Superior temporal gyrus (tissue), 1 donor: ENCODE data around the gene OSBPL5.
"Not testable (repeated sequence)": the region's sequence is repeated elsewhere in the genome, so short reads cannot be mapped to it uniquely, and the experiment has no call there.

Experiments used
- DNase-seq: peaks from one replicate; pipeline ENCODE4 v3.0.0-alpha.2; 2016; ENCODE audit errors: extremely low spot score

OSBPL5 gene

DNA sequence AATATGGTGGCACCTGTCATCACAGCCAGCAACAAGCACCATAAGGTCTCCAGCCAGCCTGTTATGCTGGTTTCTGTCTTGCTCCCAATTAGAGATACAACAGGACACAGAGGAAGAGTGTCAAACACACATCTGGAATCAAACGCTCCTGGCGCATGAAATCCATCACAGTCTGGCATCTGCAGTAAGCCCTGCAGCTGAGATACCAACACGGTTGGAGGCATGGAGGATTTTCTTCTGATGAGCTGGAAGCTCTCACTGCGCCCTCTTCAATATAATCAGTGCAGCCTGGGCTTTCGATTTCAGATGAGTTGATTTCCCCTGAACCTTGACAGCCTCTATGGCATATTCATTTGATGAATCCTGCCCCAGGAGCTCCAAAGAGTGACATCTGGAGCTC is 80.1 kb downstream of the OSBPL5 start:
- DNase-seq = no peak

DNA sequence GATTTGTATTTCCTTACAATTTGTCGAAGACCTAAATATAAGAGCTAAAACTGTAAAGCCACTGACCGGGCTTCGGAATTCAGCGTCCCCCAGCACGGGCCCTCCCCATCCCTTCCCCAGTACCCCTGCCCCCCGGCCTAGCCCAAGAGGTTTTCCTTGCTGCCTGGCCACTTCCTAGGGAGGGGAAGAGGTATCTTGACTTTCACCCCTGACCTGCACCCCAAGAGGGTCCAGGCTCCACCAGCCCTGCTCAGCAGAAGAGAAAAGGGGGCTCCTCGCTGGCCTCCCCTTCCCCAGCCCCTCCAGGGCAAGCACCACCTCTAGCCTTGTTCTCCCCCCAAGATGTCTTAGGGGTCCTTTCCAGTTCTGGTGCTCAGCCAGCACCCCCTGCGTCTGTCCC is 81.8 kb downstream of the OSBPL5 start:
- no peak for DNase-seq

DNA sequence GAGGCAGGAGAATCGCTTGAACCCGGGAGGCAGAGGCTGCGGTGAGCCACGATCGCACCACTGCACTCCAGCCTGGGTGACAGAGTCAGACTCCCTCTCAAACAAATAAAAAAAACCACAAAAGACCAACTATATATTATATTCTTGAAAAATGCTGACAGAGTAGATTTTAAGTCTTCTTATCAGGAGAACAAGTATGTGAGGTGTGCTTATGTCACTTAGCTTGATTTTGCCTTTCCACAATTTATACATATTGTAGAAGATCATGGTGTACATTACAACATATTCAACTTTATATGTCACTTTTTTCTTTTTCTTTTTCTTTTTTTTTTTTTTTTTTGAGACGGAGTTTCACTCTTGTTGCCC is 83.7 kb downstream of the OSBPL5 start:
- DNase-seq = no peak

GRCh38 chr11:3080733-3081385 is 84.3 kb downstream of the OSBPL5 start:
- no peak for DNase-seq

- DNase-seq = no peak
Observed at GRCh38 chr11:3080104-3080503, 85.0 kb downstream of the OSBPL5 start.

DNA sequence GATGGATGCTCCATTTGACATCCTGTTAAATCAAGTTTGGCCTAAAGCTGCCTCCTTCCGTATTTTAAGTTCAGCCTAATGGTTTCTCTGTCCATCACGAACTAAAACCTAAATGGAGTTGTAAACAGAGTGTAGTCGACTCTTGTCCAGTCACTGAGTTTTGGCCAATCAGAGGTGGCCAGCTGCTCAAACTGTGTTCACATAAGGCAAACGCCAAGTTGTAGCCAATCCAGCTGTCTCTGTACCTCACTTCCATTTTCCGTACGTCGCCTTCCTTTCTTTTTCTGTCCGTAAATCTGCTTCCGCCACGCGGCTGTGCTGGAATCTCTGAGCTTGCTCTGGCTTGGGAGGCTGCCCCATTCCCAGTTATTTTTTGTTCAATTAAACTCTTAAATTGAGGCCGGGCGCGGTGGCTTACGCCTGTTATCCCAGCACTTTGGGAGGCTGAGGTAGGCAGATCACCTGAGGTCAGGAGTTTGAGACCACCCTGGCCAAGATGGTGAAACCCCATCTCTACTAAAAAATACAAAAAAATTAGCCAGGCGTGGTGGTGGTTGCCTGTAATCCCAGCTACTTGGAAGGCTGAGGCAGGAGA is 87.2 kb downstream of the OSBPL5 start:
- DNase-seq = no peak

DNA sequence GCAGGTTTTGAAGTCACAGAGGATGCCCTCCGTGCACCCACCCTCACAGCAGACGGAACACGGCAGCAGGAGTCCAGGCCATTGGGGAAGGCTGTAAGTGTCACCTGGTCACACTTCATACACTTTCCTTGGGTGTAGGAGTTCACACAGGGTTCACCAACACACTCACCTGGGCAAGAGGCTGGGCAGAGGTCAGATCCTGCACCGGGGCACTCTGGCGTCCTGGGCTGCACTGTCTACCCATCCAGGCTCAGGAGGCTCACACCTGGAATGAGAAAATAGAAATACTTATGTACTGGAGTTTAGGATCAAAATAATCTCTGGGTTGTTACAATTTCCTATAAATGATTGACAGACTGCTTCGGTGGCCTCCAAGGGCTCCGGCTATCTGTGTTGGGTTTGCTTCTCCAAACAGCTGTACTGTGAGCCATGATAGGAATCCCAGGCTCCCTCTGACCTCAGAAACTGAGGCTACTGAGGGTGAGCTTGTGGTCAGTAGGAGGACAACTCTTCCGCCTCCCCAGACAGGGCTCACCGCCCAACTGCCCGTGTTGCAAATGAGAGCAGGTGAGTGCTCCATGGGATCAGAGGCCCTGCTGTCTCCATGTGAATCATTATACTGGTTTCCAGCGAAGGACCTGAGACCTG is 87.8 kb downstream of the OSBPL5 start:
- no peak for DNase-seq

- no peak for DNase-seq
Observed at GRCh38 chr11:3074912-3075589, 90.1 kb downstream of the OSBPL5 start.

- no peak for DNase-seq
Observed at GRCh38 chr11:3073029-3073435, 92.1 kb downstream of the OSBPL5 start.

DNA sequence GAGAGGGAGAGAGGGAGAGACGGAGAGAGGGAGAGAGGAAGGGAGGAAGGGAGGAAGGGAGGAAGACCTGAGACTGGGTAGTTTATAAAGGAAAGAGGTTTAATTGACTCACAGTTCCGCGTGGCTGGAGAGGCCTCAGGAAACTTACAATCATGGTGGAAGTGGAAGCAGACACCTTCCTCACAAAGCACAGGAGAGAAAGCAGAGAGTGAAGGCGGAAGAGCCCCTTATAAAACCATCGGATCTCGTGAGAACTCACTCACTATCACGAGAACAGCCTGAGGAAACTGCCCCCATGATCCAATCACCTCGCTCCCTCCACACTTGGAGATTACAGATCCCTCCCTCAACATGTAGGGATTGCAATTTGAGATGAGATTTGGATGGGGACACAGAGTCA is 95.7 kb downstream of the OSBPL5 start:
- no peak for DNase-seq

DNA sequence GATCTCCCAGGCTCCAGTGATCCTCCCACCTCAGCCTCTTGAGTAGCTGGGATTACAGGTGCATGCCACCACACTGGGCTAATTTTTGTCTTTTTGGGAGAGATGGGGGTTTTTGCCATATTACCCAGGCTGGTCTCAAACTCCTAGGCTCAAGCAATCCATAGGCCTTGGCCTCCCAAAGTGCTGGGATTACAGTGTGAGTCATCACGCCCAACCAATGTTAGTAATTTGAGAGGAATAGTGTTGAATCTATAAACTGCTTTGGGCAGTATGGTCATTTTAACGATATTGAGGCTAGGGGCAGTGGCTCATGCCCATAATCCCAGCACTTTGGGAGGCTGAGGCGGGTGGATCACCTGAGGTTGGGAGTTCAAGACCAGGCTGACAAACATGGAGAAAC is 98.8 kb downstream of the OSBPL5 start:
- DNase-seq = not testable (repeated sequence)

- not testable (repeated sequence) for DNase-seq
Observed at GRCh38 chr11:3064709-3065108, 100.4 kb downstream of the OSBPL5 start.

DNA sequence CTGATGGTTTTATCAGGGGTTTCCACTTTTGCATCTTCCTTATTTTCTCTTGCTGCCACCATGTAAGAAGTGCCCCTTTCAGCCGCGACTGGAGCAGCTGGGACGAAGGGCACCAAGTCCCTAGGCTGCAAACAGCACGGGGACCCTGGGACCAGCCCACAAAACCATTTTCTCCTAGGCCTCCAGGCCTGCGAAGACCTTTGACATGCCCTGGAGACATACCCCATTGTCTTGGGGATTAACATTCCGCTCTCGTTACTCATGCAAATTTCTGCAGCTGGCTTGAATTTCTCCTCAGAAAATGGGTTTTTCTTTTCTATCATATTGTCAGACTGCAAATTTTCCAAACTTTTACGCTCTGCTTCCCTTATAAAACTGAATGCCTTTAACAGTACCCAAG is 101.2 kb downstream of the OSBPL5 start:
- DNase-seq = not testable (repeated sequence)

DNA sequence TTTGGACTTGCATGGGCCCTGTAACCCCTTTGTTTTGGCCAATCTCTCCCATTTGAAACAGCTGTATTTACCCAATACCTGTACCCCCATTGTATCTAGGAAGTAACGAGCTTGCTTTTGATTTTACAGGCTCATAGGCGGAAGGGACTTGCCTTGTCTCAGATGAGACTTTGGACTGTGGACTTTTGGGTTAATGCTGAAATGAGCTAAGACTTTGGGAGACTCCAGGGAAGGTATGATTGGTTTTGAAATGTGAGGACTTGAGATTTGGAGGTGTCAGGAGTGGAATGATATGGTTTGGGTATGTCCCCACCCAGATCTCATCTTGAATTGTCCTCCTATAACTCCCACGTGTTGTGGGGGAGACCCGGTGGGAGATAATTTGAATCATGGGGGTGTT is 101.7 kb downstream of the OSBPL5 start:
- not testable (repeated sequence) for DNase-seq

DNA sequence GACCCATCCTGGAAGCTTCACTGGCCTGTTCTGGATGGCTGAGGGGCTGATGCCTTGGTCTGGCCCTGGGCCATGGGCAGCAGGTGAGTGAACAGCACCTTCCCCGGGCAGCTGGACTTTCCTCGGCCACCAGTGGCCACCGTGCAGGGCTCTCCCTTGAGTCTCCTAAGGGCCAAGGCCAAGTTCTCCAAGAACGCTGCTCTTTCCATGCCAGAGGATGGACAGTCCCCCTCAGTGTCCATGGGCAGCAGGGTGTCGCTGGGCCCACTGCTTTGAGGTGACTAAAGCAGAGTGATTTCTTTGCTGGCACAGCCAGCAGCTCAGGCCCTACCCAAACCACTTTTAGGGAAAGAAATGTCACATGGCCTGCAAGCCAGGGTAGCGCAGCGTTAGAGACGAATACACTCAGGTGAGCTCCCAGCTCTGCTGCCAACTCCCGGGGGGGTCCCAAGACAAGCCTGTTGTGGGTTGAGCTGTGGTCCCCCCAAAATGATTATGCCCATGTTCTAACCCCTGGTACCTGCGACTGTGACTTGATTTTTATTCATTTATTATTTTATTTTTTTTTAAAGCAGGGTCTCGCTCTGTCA is 104.6 kb downstream of the OSBPL5 start:
- no peak for DNase-seq

DNA sequence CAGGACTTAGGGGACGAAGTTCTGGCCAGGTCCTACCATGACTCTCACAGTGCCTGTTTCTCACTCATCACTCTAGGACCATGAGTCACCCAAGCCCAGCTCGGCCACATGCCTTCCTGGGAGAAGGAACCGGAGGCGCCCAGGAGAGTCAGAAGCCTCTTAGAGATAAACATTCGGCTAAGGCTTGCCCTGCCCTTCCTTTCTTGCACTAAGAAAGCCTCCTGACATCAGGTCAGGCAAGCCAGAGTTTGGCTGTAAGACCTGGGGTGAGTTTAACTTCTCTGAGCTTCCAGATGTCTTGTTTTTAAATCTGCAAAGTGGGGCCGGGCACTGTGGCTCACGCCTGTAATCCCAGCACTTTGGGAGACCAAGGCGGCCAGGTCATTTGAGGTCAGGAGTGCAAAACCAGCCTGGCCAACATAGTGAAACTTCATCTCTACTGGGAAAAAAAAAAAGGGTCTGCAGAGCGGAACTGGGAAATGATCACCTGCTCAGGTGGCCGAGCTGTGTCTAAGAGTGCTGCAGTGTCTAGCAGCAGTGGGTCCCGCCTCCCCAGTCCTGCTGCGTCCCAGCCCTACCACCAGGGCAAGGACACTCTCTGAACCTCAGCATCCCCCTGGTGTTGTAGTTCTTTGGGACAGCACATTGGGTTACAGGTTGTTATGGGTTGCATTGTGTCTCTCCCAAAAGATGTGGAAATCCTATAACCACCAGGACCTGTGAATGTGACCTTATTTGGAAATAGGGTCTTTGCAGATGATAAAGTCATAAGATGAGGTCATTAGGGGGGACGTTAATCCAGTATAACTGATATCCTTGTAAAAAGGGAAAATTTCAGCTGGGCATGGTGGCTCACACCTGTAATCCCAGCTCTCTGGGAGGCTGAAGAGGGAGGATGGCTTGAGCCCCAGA is 106.1 kb downstream of the OSBPL5 start:
- DNase-seq = no peak

DNA sequence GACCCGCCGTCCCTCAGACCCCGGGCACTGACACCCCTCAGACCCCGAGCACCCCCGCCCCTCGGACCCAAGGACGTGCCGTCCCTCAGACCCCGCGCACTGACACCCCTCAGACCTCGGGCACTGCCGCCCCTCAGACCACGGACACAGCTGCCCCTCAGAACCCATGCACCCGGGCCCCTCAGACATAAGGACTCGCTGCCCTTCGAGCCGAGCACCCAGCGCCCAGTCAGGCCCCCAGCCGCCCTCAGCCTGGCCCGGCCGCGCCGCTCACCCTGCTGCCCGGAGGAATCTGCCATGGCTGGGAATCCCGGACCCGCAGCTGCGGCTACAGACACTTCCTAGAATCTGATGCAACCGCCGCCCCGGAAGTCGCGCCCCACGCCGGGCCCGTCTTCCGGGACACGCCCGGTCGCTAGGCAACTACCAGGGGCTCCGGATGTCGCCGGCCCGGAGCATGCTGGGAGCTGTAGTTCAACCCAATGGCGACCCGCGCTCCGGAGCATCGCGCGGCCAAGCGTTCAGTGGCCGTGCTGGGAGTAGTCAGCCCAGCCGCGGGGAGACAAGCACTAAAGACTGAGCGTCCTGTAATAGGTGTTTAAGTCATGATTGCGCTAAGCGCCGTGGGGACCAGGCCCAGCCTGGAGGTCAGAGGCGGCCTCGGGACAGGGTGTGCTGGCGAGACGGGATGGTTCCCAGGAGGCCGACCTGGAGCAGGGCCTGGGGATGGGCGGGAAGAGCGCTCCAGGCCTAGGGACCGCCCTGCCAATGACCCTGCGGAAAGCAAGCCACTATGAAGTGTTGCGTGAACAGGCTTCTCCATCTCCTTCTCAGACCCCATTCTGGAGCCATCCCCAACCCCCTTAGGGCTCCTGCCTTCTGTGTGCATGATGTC is 107.8 kb downstream of the OSBPL5 start, which contains the start of gene CARS1:
Gene CARS1 (minus strand): TSS at position 355 of the 895 bp plus-strand sequence. CDS start 56 bp downstream, at position 299.
- DNase-seq = peak; percentile 94

DNA sequence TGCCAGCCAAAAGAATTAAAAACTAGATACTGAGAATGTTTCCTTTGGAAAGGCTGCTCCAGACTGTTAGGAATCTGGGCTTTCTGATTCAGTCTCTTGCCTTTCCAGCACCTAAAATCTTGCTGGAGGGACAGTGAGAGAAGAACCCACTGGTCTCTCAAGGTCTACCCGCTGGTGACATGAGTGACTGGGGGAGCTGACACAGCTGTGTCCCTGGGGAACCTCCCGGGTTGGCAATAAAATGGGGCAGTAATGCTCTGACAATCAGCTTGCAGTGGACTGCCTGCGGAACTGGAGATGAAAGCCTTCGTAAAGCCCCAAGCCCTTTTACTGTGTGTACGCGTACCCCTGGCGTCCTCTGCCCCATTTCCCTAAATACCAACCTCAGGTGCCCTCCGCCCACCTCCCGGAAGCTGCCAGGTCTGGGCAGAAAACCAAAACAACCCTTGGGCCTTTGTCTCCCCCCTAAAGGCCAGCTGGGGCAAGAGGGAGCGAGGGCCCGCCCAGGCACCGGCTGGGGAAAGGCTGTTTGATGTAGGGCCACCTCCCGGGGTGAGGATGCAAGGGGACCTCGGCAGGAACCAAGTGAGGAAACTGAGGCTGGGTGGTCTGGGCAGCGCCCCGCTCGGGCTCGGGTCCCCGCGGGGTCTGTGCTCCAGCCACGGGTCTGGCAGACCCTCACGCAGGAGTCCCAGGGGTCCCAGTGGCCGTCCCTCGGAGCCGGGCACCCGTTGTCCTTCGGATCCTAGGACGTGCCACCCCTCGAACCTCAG is 108.6 kb downstream of the OSBPL5 start:
- DNase-seq = no peak

DNA sequence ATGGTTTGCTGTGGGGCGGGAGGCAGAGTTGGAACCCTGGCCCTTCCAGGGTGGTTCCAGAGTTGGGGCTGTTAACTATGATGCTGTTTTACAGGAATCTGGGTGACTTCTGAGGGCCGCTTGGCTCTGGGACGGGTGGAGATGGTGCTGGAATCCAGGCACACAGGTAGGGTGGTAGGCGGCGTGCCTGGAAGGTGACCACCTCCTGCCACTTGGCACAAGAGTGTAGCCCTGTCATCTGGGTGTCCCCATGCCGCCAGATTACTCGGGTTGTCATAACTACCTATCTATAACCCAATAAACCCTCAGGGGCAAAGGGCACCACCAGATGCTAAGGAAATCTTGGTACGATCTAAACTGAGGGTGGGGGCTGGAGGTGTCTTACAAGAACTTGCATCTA is 109.2 kb downstream of the OSBPL5 start:
- DNase-seq = no peak
